Neural progenitor cell (in vitro differentiated cells): Measurements from ENCODE around the gene FBXW2.

Experiments used
- EZH2phosphoT487 ChIP-seq: fragments of 200-600 bp; sonication (generic); IDR thresholded peaks from 2 replicates; pipeline ENCODE4 v1.6.1; 2017; ENCODE audit warnings: antibody characterized with exemption
- TF ChIP-seq, protein P1 (sequence below): fragments of 200-600 bp; sonication (generic); IDR thresholded peaks from 2 replicates; pipeline ENCODE4 v1.5.1; 2017; ENCODE audit warnings: antibody characterized with exemption, mild to moderate bottlenecking

DNA sequence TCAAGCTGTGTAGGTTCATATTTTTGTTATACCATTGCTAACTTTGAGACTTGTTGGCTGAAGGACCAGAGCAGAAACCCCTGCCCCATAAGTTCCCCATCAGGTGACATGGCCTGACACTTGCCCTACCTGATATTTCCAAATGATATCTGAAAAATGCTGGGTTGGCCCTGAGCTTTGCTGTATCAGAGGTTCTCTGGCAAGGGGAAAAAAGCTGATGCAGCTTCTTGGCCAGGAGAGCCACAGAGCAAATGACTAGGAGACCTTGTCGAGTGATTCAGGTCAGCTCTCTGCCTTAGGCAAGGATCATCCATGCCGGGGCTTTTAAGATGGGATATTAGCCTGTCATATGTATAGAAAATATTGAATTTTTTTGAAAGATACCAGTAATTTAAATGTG lies 76.0 kb downstream of the FBXW2 start:
- TF ChIP-seq, protein P1, sequence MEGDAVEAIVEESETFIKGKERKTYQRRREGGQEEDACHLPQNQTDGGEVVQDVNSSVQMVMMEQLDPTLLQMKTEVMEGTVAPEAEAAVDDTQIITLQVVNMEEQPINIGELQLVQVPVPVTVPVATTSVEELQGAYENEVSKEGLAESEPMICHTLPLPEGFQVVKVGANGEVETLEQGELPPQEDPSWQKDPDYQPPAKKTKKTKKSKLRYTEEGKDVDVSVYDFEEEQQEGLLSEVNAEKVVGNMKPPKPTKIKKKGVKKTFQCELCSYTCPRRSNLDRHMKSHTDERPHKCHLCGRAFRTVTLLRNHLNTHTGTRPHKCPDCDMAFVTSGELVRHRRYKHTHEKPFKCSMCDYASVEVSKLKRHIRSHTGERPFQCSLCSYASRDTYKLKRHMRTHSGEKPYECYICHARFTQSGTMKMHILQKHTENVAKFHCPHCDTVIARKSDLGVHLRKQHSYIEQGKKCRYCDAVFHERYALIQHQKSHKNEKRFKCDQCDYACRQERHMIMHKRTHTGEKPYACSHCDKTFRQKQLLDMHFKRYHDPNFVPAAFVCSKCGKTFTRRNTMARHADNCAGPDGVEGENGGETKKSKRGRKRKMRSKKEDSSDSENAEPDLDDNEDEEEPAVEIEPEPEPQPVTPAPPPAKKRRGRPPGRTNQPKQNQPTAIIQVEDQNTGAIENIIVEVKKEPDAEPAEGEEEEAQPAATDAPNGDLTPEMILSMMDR = no peak
- TF ChIP-seq EZH2phosphoT487 = no peak
